ENCODE measurements around the gene PIK3R1.

The PIK3R1 gene

DNA sequence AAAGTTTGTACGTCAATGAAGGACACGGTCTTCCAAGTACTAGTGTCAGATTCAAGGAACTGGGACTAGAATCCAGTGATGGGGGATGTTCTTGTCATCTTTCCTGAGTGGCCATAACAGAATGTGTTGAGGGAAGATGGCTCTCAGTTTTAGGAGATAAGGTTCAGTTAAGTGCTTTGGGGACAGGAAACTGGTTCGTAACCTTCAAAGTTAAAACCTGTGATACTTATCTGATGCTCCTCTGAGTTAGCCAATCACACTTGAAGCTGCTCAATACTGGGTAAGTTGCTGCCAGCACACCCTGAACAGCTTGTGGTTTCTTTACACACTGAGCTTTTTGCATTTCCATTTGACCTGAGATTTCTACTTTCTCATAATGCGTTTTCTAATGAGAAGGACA, 64.4 kb downstream of the PIK3R1 start:
- no peak overlapping the region for H3K4me3 ChIP-seq (ENCODE audit: low read length)
- no peaks in the 10 kb centered on the region for H3K36me3 ChIP-seq (ENCODE audit: control insufficient read depth, insufficient read depth, low read length)
- H3K4me1 ChIP-seq (ENCODE audit: control insufficient read depth, insufficient read depth, low read length), result no peaks in the 10 kb centered on the region
- no peaks in the 10 kb centered on the region for H3K9me3 ChIP-seq (ENCODE audit: control insufficient read depth, insufficient read depth, low read length)
- H3K27ac ChIP-seq (ENCODE audit: low read length), result no peak overlapping the region
- no CpG with 5 or more reads among the region's 4 CpGs for WGBS (ENCODE audit: insufficient coverage, insufficient read length)
- no peak for DNase-seq (ENCODE audit: low read depth, low spot score)
- H3K27me3 ChIP-seq (ENCODE audit: control insufficient read depth, insufficient read depth, low read length), result no peaks in the 10 kb centered on the region

- DNase-seq (ENCODE audit: low read depth, low spot score), result no peak
- Histone ChIP-seq H3K27ac (ENCODE audit: low read length) (no peak overlapping the region), H3K27me3 (ENCODE audit: control insufficient read depth, insufficient read depth, low read length) (no peaks in the 10 kb centered on the region), H3K9me3 (ENCODE audit: control insufficient read depth, insufficient read depth, low read length) (no peaks in the 10 kb centered on the region), H3K36me3 (ENCODE audit: control insufficient read depth, insufficient read depth, low read length) (no peaks in the 10 kb centered on the region), H3K4me3 (ENCODE audit: low read length) (no peak overlapping the region), H3K4me1 (ENCODE audit: control insufficient read depth, insufficient read depth, low read length) (no peaks in the 10 kb centered on the region)
- no CpG with 5 or more reads among the region's 4 CpGs for WGBS (ENCODE audit: insufficient coverage, insufficient read length)
Observed at GRCh38 chr5:68282001-68282400, 66.4 kb downstream of the PIK3R1 start.

- Histone ChIP-seq H3K36me3 (ENCODE audit: control insufficient read depth, insufficient read depth, low read length) (no peaks in the 10 kb centered on the region), H3K27me3 (ENCODE audit: control insufficient read depth, insufficient read depth, low read length) (no peaks in the 10 kb centered on the region), H3K4me1 (ENCODE audit: control insufficient read depth, insufficient read depth, low read length) (peaks cover 3% of the 10 kb centered on the region; the same call in 1 of the 2 replicates), H3K27ac (ENCODE audit: low read length) (no peak overlapping the region), H3K9me3 (ENCODE audit: control insufficient read depth, insufficient read depth, low read length) (no peaks in the 10 kb centered on the region), H3K4me3 (ENCODE audit: low read length) (no peak overlapping the region)
- DNase-seq (ENCODE audit: low read depth, low spot score), result no peak
- no CpG with 5 or more reads among the region's 4 CpGs for WGBS (ENCODE audit: insufficient coverage, insufficient read length)
Observed at GRCh38 chr5:68283766-68284165, 68.2 kb downstream of the PIK3R1 start.

GRCh38 chr5:68285075-68285840, 69.7 kb downstream of the PIK3R1 start:
- no CpG with 5 or more reads among the region's 3 CpGs for WGBS (ENCODE audit: insufficient coverage, insufficient read length)
- H3K27me3 ChIP-seq (ENCODE audit: control insufficient read depth, insufficient read depth, low read length), result no peaks in the 10 kb centered on the region
- DNase-seq (ENCODE audit: low read depth, low spot score), result no peak
- H3K4me1 ChIP-seq (ENCODE audit: control insufficient read depth, insufficient read depth, low read length), result peaks cover 3% of the 10 kb centered on the region; the same call in 1 of the 2 replicates
- H3K9me3 ChIP-seq (ENCODE audit: control insufficient read depth, insufficient read depth, low read length), result no peaks in the 10 kb centered on the region
- no peaks in the 10 kb centered on the region for H3K36me3 ChIP-seq (ENCODE audit: control insufficient read depth, insufficient read depth, low read length)
- H3K27ac ChIP-seq (ENCODE audit: low read length), result no peak overlapping the region
- no peak overlapping the region for H3K4me3 ChIP-seq (ENCODE audit: low read length)

GRCh38 chr5:68285851-68286611, 70.5 kb downstream of the PIK3R1 start:
- no peak overlapping the region for H3K27ac ChIP-seq (ENCODE audit: low read length)
- H3K4me3 ChIP-seq (ENCODE audit: low read length), result no peak overlapping the region
- no peaks in the 10 kb centered on the region for H3K27me3 ChIP-seq (ENCODE audit: control insufficient read depth, insufficient read depth, low read length)
- H3K9me3 ChIP-seq (ENCODE audit: control insufficient read depth, insufficient read depth, low read length), result no peaks in the 10 kb centered on the region
- WGBS (ENCODE audit: insufficient coverage, insufficient read length), result no CpG with 5 or more reads among the region's 4 CpGs
- DNase-seq (ENCODE audit: low read depth, low spot score), result no peak
- no peaks in the 10 kb centered on the region for H3K36me3 ChIP-seq (ENCODE audit: control insufficient read depth, insufficient read depth, low read length)
- H3K4me1 ChIP-seq (ENCODE audit: control insufficient read depth, insufficient read depth, low read length), result peaks cover 3% of the 10 kb centered on the region; the same call in 1 of the 2 replicates

GRCh38 chr5:68286612-68286912, 71.0 kb downstream of the PIK3R1 start:
- no peak overlapping the region for H3K27ac ChIP-seq (ENCODE audit: low read length)
- H3K4me1 ChIP-seq (ENCODE audit: control insufficient read depth, insufficient read depth, low read length), result peaks cover 3% of the 10 kb centered on the region; the same call in 1 of the 2 replicates
- WGBS (ENCODE audit: insufficient coverage, insufficient read length), result no CpG with 5 or more reads among the region's 1 CpG

GRCh38 chr5:68287631-68287975, 72.0 kb downstream of the PIK3R1 start:
- peaks cover 3% of the 10 kb centered on the region; the same call in 1 of the 2 replicates for H3K4me1 ChIP-seq (ENCODE audit: control insufficient read depth, insufficient read depth, low read length)
- H3K9me3 ChIP-seq (ENCODE audit: control insufficient read depth, insufficient read depth, low read length), result no peaks in the 10 kb centered on the region
- no peaks in the 10 kb centered on the region for H3K36me3 ChIP-seq (ENCODE audit: control insufficient read depth, insufficient read depth, low read length)
- H3K27ac ChIP-seq (ENCODE audit: low read length), result no peak overlapping the region
- no peaks in the 10 kb centered on the region for H3K27me3 ChIP-seq (ENCODE audit: control insufficient read depth, insufficient read depth, low read length)
- no peak for DNase-seq (ENCODE audit: low read depth, low spot score)
- H3K4me3 ChIP-seq (ENCODE audit: low read length), result no peak overlapping the region
- WGBS (ENCODE audit: insufficient coverage, insufficient read length), result no CpG with 5 or more reads among the region's 8 CpGs

More at GRCh38 chr5:68286612-68286912, 71.0 kb downstream of the PIK3R1 start:
- DNase-seq (ENCODE audit: low read depth, low spot score), result no peak
- Histone ChIP-seq H3K36me3 (ENCODE audit: control insufficient read depth, insufficient read depth, low read length) (no peaks in the 10 kb centered on the region), H3K9me3 (ENCODE audit: control insufficient read depth, insufficient read depth, low read length) (no peaks in the 10 kb centered on the region), H3K4me3 (ENCODE audit: low read length) (no peak overlapping the region), H3K27me3 (ENCODE audit: control insufficient read depth, insufficient read depth, low read length) (no peaks in the 10 kb centered on the region)

GRCh38 chr5:68287976-68288706, 72.6 kb downstream of the PIK3R1 start:
- H3K4me1 ChIP-seq (ENCODE audit: control insufficient read depth, insufficient read depth, low read length), result peaks cover 3% of the 10 kb centered on the region; the same call in 1 of the 2 replicates
- H3K36me3 ChIP-seq (ENCODE audit: control insufficient read depth, insufficient read depth, low read length), result no peaks in the 10 kb centered on the region
- DNase-seq (ENCODE audit: low read depth, low spot score), result no peak
- no peaks in the 10 kb centered on the region for H3K9me3 ChIP-seq (ENCODE audit: control insufficient read depth, insufficient read depth, low read length)
- no CpG with 5 or more reads among the region's 45 CpGs for WGBS (ENCODE audit: insufficient coverage, insufficient read length)
- H3K4me3 ChIP-seq (ENCODE audit: low read length), result peak overlapping the region; percentile 51; the same call in 1 of the 2 replicates
- H3K27me3 ChIP-seq (ENCODE audit: control insufficient read depth, insufficient read depth, low read length), result no peaks in the 10 kb centered on the region
- no peak overlapping the region for H3K27ac ChIP-seq (ENCODE audit: low read length)

GRCh38 chr5:68288707-68289134, 73.2 kb downstream of the PIK3R1 start:
- Histone ChIP-seq H3K4me1 (ENCODE audit: control insufficient read depth, insufficient read depth, low read length) (peaks cover 3% of the 10 kb centered on the region; the same call in 1 of the 2 replicates), H3K27ac (ENCODE audit: low read length) (no peak overlapping the region), H3K4me3 (ENCODE audit: low read length) (peak overlapping the region; percentile 51; the same call in 1 of the 2 replicates), H3K27me3 (ENCODE audit: control insufficient read depth, insufficient read depth, low read length) (no peaks in the 10 kb centered on the region), H3K36me3 (ENCODE audit: control insufficient read depth, insufficient read depth, low read length) (no peaks in the 10 kb centered on the region), H3K9me3 (ENCODE audit: control insufficient read depth, insufficient read depth, low read length) (no peaks in the 10 kb centered on the region)
- WGBS (ENCODE audit: insufficient coverage, insufficient read length), result no CpG with 5 or more reads among the region's 10 CpGs
- no peak for DNase-seq (ENCODE audit: low read depth, low spot score)

- no CpG with 5 or more reads among the region's 4 CpGs for WGBS (ENCODE audit: insufficient coverage, insufficient read length)
- Histone ChIP-seq H3K27ac (ENCODE audit: low read length) (no peak overlapping the region), H3K27me3 (ENCODE audit: control insufficient read depth, insufficient read depth, low read length) (no peaks in the 10 kb centered on the region), H3K4me1 (ENCODE audit: control insufficient read depth, insufficient read depth, low read length) (peaks cover 3% of the 10 kb centered on the region; the same call in 1 of the 2 replicates), H3K4me3 (ENCODE audit: low read length) (no peak overlapping the region), H3K36me3 (ENCODE audit: control insufficient read depth, insufficient read depth, low read length) (no peaks in the 10 kb centered on the region), H3K9me3 (ENCODE audit: control insufficient read depth, insufficient read depth, low read length) (no peaks in the 10 kb centered on the region)
- DNase-seq (ENCODE audit: low read depth, low spot score), result no peak
Observed at GRCh38 chr5:68289498-68289897, 73.9 kb downstream of the PIK3R1 start.
